Activated naive CD8-positive, alpha-beta T cell treated with anti-CD3 and anti-CD28 coated beads, Interleukin-2, amount 10 ng/mL, durations not matched to agents 7 days and 5 days (primary cell): ENCODE results near the gene OTOG. TPM values are rescaled to one million over a fixed set of nuclear protein-coding genes. Genes with fewer than 3 reads are reported as not detected.

ENCODE experiments used
- ATAC-seq: fragments of 150-1000 bp; cut with Tn5 transposase; one replicate; pipeline ENCODE4 v1.10.0; 2021; ENCODE audit warnings: low read depth, moderate library complexity
- POLR2A ChIA-PET: fragments of 350-600 bp; sonication (Branson Sonifier 250); formaldehyde crosslinking; loops from one replicate; lab custom pipeline; 2021; ENCODE audit warnings: antibody characterized with exemption; lab: Charles Lee
- DNase-seq: peaks from one replicate; pipeline ENCODE4 v3.0.0; 2021
- H3K27ac Mint-ChIP-seq: one replicate; pipeline ENCODE4 v1.8.0; 2022; ENCODE audit warnings: mild to moderate bottlenecking, mixed read lengths
- H3K27me3 Mint-ChIP-seq: one replicate; pipeline ENCODE4 v1.8.0; 2022; ENCODE audit warnings: mild to moderate bottlenecking, moderate library complexity, mixed read lengths
- H3K36me3 Mint-ChIP-seq: one replicate; pipeline ENCODE4 v1.8.0; 2021; ENCODE audit warnings: mild to moderate bottlenecking, mixed read lengths
- H3K4me1 Mint-ChIP-seq: one replicate; pipeline ENCODE4 v1.8.0; 2021; ENCODE audit warnings: mixed read lengths
- H3K4me3 Mint-ChIP-seq: one replicate; pipeline ENCODE4 v1.8.0; 2022; ENCODE audit warnings: mild to moderate bottlenecking, moderate library complexity, mixed read lengths
- H3K9me3 Mint-ChIP-seq: one replicate; pipeline ENCODE4 v1.8.0; 2021; ENCODE audit warnings: mixed read lengths
- total RNA-seq, 2 experiments: library from RNA; stranded (reverse); gene quantifications; one replicate each; pipeline ENCODE4 v1.2.3, GENCODE V29; 2021

Gene OTOG, protein sequence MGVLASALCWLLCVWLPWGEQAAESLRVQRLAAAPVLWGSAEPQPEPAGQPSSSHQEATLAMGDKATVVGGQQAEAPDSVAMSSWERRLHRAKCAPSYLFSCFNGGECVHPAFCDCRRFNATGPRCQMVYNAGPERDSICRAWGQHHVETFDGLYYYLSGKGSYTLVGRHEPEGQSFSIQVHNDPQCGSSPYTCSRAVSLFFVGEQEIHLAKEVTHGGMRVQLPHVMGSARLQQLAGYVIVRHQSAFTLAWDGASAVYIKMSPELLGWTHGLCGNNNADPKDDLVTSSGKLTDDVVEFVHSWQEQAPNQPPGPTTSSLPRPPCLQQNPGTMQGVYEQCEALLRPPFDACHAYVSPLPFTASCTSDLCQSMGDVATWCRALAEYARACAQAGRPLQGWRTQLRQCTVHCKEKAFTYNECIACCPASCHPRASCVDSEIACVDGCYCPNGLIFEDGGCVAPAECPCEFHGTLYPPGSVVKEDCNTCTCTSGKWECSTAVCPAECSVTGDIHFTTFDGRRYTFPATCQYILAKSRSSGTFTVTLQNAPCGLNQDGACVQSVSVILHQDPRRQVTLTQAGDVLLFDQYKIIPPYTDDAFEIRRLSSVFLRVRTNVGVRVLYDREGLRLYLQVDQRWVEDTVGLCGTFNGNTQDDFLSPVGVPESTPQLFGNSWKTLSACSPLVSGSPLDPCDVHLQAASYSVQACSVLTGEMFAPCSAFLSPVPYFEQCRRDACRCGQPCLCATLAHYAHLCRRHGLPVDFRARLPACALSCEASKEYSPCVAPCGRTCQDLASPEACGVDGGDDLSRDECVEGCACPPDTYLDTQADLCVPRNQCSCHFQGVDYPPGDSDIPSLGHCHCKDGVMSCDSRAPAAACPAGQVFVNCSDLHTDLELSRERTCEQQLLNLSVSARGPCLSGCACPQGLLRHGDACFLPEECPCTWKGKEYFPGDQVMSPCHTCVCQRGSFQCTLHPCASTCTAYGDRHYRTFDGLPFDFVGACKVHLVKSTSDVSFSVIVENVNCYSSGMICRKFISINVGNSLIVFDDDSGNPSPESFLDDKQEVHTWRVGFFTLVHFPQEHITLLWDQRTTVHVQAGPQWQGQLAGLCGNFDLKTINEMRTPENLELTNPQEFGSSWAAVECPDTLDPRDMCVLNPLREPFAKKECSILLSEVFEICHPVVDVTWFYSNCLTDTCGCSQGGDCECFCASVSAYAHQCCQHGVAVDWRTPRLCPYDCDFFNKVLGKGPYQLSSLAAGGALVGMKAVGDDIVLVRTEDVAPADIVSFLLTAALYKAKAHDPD (N-terminal part only)
- not detected for total RNA-seq

DNA sequence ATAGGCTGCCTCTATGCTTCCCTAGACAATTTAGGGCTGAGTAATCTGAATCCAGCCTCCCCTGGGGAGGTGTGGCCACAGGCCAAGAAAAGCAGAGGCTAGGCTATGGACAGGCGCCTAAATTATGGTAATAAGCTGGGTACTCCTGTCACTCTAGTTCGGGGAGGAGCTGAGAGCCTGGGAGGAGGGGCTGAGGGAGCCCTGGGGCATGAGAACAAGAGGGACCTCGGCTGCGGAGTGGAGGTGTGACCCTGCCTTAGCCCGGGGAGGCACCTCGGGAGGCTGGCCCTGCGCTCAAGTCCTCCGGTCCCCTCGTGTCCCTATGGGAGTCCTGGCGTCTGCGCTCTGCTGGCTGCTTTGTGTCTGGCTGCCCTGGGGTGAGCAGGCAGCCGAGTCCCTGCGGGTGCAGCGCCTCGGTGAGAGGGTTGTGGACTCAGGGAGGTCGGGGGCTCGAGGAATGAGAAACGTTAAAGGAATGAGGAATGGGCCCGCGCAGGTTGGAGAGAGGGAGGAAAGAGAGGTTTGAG, at the start of gene OTOG:
TSS of gene OTOG (plus strand) at position 209 of the 527 bp plus-strand sequence. CDS start at position 323, 114 bp downstream.
- ATAC-seq, result no peak
- DNase-seq, result no peak
- POLR2A ChIA-PET, result no interaction called here
- H3K9me3 Mint-ChIP-seq, result no peaks in the 10 kb centered on the region
- no peak within 1 kb of the TSS for H3K4me3 Mint-ChIP-seq
- peaks cover 26% of the 10 kb centered on the region for H3K4me1 Mint-ChIP-seq
- H3K27ac Mint-ChIP-seq, result no peak within 1 kb of the TSS
- H3K27me3 Mint-ChIP-seq, result peaks cover 48% of the 10 kb centered on the region
- no peaks in the 10 kb centered on the region for H3K36me3 Mint-ChIP-seq

DNA sequence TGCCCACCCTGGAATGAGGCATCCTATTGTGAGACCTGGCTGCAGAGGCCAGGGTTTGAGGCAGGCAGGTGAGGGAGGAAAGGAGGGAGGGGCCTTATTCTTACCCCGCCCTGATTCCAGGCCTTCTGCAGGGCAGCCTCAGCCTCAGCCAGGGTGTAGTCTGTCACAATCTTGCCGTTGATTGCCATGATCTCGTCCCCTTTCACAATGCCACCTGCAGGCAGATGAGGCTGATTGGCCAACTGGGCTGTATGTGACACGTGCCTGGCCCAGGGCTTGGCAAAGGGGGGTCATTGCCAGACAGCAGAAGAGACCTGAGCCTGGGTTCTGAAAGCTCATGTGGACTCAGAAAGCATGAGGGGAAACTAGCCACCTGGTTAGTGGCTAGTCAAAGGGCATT, 49.0 kb upstream of the OTOG start:
- no peak for DNase-seq
- Mint-ChIP-seq H3K4me1 (no peaks in the 10 kb centered on the region), H3K27me3 (peaks cover 4% of the 10 kb centered on the region), H3K36me3 (no peaks in the 10 kb centered on the region), H3K9me3 (no peaks in the 10 kb centered on the region), H3K4me3 (no peak overlapping the region), H3K27ac (no peak overlapping the region)
- peak; percentile 40 for ATAC-seq
- POLR2A ChIA-PET, result no interaction called here

DNA sequence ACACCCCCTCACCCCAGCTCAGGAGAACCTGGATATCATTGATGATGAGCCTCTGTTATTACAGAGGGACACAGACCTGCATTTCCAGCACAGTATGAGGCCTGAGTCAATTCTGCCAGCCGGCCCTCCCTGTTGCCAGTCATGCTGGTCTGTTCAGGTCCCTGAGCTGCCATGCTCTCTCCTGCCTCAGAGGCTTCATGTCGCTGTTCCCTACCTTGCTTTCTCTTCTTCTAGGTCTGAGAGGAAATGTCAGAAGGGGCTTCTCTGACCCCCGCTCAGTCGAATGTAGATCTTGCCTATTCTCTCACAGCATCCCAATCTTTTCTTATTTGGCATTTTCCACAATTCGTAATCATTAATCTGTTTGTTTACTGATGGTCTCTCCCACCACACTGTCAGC, 48.6 kb upstream of the OTOG start:
- Mint-ChIP-seq H3K27me3 (peaks cover 4% of the 10 kb centered on the region), H3K4me1 (no peaks in the 10 kb centered on the region), H3K4me3 (no peak overlapping the region), H3K27ac (no peak overlapping the region), H3K36me3 (no peaks in the 10 kb centered on the region), H3K9me3 (no peaks in the 10 kb centered on the region)
- DNase-seq (no peak), ATAC-seq (no peak)
- POLR2A ChIA-PET, result no interaction called here

DNA sequence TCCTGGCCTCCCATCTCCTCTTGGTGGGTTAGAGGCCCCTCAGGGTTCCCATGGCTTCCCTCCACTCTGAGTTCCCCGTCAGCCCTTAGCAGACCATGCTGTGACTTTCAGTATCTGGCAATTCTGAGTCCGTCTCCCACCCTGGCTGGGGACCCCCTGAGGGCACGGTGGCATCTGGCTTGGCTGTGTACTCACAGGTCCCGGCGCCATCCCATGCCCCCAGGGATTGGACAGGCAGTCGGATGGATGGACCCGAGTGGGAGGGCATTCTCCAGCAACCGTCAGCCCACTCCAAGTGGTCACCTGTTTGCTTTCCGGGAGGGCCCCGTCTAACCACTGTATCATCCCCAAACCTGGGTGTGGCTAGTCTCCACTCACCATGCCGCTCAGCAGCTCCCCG, 46.4 kb upstream of the OTOG start:
- H3K9me3 Mint-ChIP-seq, result no peaks in the 10 kb centered on the region
- peaks cover 5% of the 10 kb centered on the region for H3K27me3 Mint-ChIP-seq
- no peak for ATAC-seq
- H3K4me1 Mint-ChIP-seq, result peaks cover 5% of the 10 kb centered on the region
- no peak overlapping the region for H3K4me3 Mint-ChIP-seq
- H3K27ac Mint-ChIP-seq, result no peak overlapping the region
- no peaks in the 10 kb centered on the region for H3K36me3 Mint-ChIP-seq
- POLR2A ChIA-PET, result no interaction called here
- DNase-seq, result no peak

DNA sequence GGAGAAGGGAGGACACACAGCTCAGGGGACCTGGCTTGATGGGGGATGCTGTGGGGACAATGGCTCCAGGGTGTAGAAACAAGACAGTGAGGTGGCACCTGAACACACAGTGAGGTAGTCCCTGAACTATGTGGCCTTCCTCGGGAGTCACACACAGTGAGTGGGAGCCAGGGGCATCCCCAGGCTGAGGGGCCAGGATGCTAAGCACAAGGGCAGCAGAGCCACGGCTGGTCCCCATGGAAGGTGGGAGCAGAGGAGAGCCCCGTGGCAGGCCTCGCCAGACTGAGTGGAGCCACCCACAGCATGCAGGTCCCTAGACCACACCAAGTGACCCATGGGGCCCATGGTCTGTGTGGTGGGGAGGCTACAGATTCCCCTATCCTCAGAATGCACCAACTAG, 44.4 kb upstream of the OTOG start:
- POLR2A ChIA-PET, result no interaction called here
- Mint-ChIP-seq H3K4me1 (peaks cover 8% of the 10 kb centered on the region), H3K36me3 (no peaks in the 10 kb centered on the region), H3K27me3 (peaks cover 12% of the 10 kb centered on the region), H3K4me3 (no peak overlapping the region), H3K9me3 (no peaks in the 10 kb centered on the region), H3K27ac (no peak overlapping the region)
- ATAC-seq, result no peak
- no peak for DNase-seq

DNA sequence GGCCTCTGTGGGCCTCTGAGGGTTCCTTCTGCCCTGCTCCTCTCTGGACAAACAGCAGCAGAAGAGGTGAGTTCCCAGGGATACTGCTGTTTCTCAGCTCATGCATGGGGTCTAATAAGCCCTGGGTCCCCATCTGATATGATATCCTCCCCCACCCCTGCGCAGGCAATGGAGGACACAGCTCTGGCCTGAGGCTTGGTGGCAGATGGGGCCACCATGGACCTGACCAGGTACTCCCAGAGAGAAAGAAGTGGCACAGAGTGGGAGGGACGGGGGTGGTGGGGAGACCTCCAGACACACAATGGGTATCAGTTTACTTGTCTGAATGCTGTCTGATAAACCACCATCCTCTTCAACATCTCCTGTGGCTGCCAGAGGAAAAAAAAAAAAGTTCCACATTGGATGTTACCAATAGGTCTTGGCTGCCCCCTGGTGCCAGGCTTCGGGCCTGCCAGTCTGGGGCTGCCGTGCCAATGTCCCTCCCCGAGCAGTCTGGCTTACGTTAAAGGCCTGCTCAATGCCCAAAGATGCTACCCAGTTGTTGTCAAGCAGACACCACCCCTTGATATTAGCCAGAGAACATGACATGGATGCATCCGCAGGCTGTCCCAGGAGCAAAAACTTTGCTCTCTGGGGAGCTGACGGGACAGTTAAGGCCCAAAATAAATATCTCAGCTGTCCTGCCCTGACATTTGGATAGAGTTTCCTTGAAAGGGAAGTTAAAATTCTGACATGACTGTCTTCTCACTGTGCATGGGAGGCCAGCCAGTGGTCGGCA, 42.5 kb upstream of the OTOG start:
- Mint-ChIP-seq H3K36me3 (no peaks in the 10 kb centered on the region), H3K4me3 (no peak overlapping the region), H3K27ac (no peak overlapping the region), H3K4me1 (peaks cover 8% of the 10 kb centered on the region), H3K27me3 (peaks cover 22% of the 10 kb centered on the region), H3K9me3 (no peaks in the 10 kb centered on the region)
- ATAC-seq (peak; percentile 77), DNase-seq (peak; percentile 87)
- POLR2A ChIA-PET, result no interaction called here

DNA sequence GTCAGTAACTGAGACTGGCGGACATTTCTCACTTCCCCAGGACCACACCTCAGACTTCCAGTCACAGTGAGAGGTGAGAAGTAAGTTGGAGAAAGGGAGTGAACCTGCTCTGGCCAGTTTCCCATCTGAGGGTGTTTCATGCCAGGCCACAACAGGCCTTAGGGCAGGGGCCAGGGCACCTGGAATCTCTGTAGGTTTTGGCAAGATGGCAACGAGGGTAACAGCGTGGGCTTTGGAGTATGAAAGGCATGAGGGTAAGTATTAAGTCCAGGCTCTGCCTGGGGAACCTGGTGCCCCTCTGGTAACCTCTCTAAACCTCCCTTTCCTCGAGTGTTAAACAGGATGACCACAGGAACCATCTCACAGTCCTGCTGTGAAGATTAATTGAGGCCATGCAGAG, 41.9 kb upstream of the OTOG start:
- H3K27ac Mint-ChIP-seq, result no peak overlapping the region
- H3K27me3 Mint-ChIP-seq, result peaks cover 22% of the 10 kb centered on the region
- DNase-seq, result no peak
- H3K4me1 Mint-ChIP-seq, result peaks cover 8% of the 10 kb centered on the region
- H3K36me3 Mint-ChIP-seq, result no peaks in the 10 kb centered on the region
- no peaks in the 10 kb centered on the region for H3K9me3 Mint-ChIP-seq
- H3K4me3 Mint-ChIP-seq, result no peak overlapping the region
- POLR2A ChIA-PET, result no interaction called here
- no peak for ATAC-seq

DNA sequence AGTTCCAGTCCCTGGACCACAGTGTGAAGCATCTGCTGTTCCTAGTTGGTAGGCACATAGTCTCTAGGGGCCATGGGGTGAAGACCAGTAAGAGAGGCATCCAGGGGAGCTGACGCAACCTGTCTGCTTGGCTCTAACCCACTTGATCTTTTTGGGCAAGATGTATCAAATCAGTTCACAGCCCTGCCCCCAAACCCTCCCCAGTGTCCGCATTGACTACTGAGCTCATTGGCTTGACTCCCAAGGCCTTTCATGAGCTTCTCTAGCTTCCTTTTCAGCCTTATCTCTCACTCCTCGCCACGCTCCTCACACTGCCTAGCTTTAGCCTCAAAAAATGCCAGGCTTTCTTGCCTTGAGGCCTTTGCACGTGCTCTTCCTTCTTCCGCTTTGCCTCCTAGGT, 40.7 kb upstream of the OTOG start:
- Mint-ChIP-seq H3K4me3 (no peak overlapping the region), H3K9me3 (no peaks in the 10 kb centered on the region), H3K4me1 (peaks cover 8% of the 10 kb centered on the region), H3K27me3 (peaks cover 27% of the 10 kb centered on the region), H3K27ac (peak overlapping the region; percentile 42), H3K36me3 (no peaks in the 10 kb centered on the region)
- no peak for ATAC-seq
- DNase-seq, result no peak
- POLR2A ChIA-PET, result interaction anchor here (1.2 kb wide), 1 partner anchor 123 kb away, joined by 3 read pairs; no protein-coding TSS in a partner anchor

DNA sequence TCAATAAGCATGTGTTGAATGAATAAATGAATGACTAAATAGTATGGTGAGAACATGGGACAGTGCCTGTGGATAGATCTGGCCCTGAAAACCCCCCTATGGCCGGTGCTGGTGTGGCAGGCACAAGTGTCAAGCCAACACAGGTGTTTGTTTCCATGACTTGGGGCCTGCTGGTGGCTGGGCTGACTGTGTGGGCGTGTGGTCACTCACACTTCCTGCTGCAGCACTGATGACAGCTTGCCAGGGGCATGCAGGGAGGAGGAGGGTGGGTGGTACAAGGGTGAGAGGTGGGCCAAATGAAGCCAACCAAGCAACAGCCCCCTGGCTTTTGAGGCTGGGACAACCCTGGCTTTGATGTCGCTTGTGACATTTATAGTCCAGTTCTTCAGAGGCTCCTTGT, 40.1 kb upstream of the OTOG start:
- peaks cover 8% of the 10 kb centered on the region for H3K4me1 Mint-ChIP-seq
- ATAC-seq, result no peak
- no peaks in the 10 kb centered on the region for H3K36me3 Mint-ChIP-seq
- DNase-seq, result no peak
- no peaks in the 10 kb centered on the region for H3K9me3 Mint-ChIP-seq
- peaks cover 29% of the 10 kb centered on the region for H3K27me3 Mint-ChIP-seq
- H3K4me3 Mint-ChIP-seq, result no peak overlapping the region
- POLR2A ChIA-PET, result no interaction called here
- no peak overlapping the region for H3K27ac Mint-ChIP-seq

DNA sequence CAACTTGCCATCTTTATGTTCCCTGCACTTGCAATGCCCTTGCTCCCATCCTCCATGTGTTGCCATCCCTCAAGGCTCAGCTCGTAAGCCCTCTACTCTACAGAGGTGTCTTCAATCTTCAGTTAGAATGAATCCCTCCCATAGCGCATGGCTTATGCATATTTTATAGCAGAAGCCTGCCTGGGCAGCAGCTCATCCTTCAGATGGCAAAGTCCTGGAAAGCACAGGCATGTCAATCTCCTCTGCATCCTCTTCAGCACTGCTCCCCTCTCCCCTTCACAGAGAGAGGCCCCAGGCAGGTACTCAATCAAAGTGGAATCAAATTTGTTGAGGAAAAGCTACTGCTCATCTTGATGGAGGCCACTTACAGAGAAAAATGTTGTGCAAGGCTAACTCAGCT, 39.3 kb upstream of the OTOG start:
- POLR2A ChIA-PET, result no interaction called here
- Mint-ChIP-seq H3K27me3 (peaks cover 30% of the 10 kb centered on the region), H3K36me3 (no peaks in the 10 kb centered on the region), H3K27ac (no peak overlapping the region), H3K4me3 (no peak overlapping the region), H3K4me1 (peaks cover 8% of the 10 kb centered on the region), H3K9me3 (no peaks in the 10 kb centered on the region)
- no peak for ATAC-seq
- DNase-seq, result no peak

DNA sequence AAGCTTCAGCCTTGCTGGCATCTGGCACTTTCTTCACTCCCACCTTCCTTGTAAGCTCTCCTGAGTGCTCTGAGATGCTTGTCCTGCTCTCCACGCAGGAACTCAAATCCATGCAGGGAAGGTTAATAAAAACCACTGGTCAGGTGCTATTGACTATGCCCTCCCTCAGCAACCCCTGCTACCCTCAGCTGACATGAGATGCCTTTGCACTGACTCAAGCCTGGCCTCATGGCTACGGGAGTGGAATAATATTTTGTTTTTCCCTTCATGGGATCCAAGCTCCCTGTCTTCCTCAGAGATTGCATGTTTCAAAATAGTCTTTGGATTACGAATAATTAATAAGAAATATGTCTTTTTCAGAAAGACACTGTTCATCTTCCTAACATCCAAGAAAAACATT, 38.8 kb upstream of the OTOG start:
- Mint-ChIP-seq H3K4me3 (no peak overlapping the region), H3K36me3 (no peaks in the 10 kb centered on the region), H3K27ac (no peak overlapping the region), H3K27me3 (peaks cover 35% of the 10 kb centered on the region), H3K4me1 (peaks cover 8% of the 10 kb centered on the region), H3K9me3 (no peaks in the 10 kb centered on the region)
- no peak for DNase-seq
- ATAC-seq, result no peak
- POLR2A ChIA-PET, result no interaction called here

DNA sequence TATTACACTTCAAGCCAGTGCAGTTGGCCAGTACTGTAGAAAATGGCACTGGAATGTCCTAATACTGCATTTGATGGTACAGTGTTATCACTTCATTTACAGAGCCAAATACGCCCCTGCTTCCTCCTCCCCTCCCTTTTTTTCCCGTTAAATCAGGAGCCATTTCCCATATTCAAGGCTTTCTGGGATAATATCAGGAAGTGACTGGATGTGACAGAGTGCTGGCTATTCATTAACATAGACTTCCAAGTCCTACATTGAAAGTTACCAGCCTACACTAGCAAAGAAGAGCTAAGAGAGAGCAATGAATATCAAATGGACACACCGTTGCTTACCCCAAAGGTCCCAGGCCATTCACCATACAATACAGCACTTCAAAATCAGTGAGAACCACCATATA, 38.3 kb upstream of the OTOG start:
- Mint-ChIP-seq H3K36me3 (no peaks in the 10 kb centered on the region), H3K9me3 (no peaks in the 10 kb centered on the region), H3K4me1 (peaks cover 8% of the 10 kb centered on the region), H3K4me3 (no peak overlapping the region), H3K27ac (no peak overlapping the region), H3K27me3 (peaks cover 40% of the 10 kb centered on the region)
- POLR2A ChIA-PET, result no interaction called here
- ATAC-seq (no peak), DNase-seq (no peak)
